Measurements from ENCODE around the gene UNKL.
"Not testable (repeated sequence)": the region's sequence is repeated elsewhere in the genome, so short reads cannot be mapped to it uniquely, and the experiment has no call there.

The UNKL gene

GRCh38 chr16:1444730-1445517 is 30.4 kb upstream of the UNKL start:
- Histone ChIP-seq H3K4me1 (ENCODE audit: control insufficient read depth, insufficient read depth, low read length, poor library complexity, severe bottlenecking) (no peaks in the 10 kb centered on the region), H3K27ac (ENCODE audit: low read depth, low read length, severe bottlenecking) (no peak overlapping the region), H3K36me3 (ENCODE audit: control insufficient read depth, insufficient read depth, low read length) (peaks cover 6% of the 10 kb centered on the region), H3K4me3 (ENCODE audit: extremely low read depth, insufficient read depth, low read length, poor library complexity, severe bottlenecking) (no peak overlapping the region), H3K9me3 (ENCODE audit: control insufficient read depth, low read length) (no peaks in the 10 kb centered on the region)
- 96 to 97% methylated on average over 27 to 42 of the region's 48 CpGs for WGBS, 2 experiments (ENCODE audit: insufficient coverage in 2 of 2)

GRCh38 chr16:1443980-1444729 is 29.7 kb upstream of the UNKL start, which contains the start of gene CCDC154:
TSS of gene CCDC154 (minus strand) at chr16:1444556. CDS start at chr16:1444322, 234 bp downstream.
- H3K36me3 ChIP-seq (ENCODE audit: control insufficient read depth, insufficient read depth, low read length): peaks cover 6% of the 10 kb centered on the region
- no peak within 1 kb of the TSS for H3K4me3 ChIP-seq (ENCODE audit: extremely low read depth, insufficient read depth, low read length, poor library complexity, severe bottlenecking)
- H3K4me1 ChIP-seq (ENCODE audit: control insufficient read depth, insufficient read depth, low read length, poor library complexity, severe bottlenecking): no peaks in the 10 kb centered on the region
- no peak within 1 kb of the TSS for H3K27ac ChIP-seq (ENCODE audit: low read depth, low read length, severe bottlenecking)
- WGBS, 2 experiments (ENCODE audit: insufficient coverage in 2 of 2): 91% methylated on average over 17 to 27 of the region's 27 CpGs
- no peaks in the 10 kb centered on the region for H3K9me3 ChIP-seq (ENCODE audit: control insufficient read depth, low read length)

GRCh38 chr16:1443403-1443973 is 29.0 kb upstream of the UNKL start:
- 88 to 90% methylated on average over 20 to 37 of the region's 38 CpGs for whole genome bisulfite sequencing, 2 experiments (ENCODE audit: insufficient coverage in 2 of 2)
- H3K27ac ChIP-seq (ENCODE audit: low read depth, low read length, severe bottlenecking): no peak overlapping the region

GRCh38 chr16:1442697-1443096 is 28.2 kb upstream of the UNKL start:
- H3K4me3 ChIP-seq (ENCODE audit: extremely low read depth, insufficient read depth, low read length, poor library complexity, severe bottlenecking): no peak overlapping the region
- H3K36me3 ChIP-seq (ENCODE audit: control insufficient read depth, insufficient read depth, low read length): no peaks in the 10 kb centered on the region
- no peaks in the 10 kb centered on the region for H3K9me3 ChIP-seq (ENCODE audit: control insufficient read depth, low read length)
- no peaks in the 10 kb centered on the region for H3K4me1 ChIP-seq (ENCODE audit: control insufficient read depth, insufficient read depth, low read length, poor library complexity, severe bottlenecking)
- H3K27ac ChIP-seq (ENCODE audit: low read depth, low read length, severe bottlenecking): no peak overlapping the region
- WGBS, 2 experiments (ENCODE audit: insufficient coverage in 2 of 2): 90 to 93% methylated on average over 19 to 24 of the region's 24 CpGs

More at GRCh38 chr16:1443403-1443973, 29.0 kb upstream of the UNKL start:
- Histone ChIP-seq H3K4me1 (ENCODE audit: control insufficient read depth, insufficient read depth, low read length, poor library complexity, severe bottlenecking) (no peaks in the 10 kb centered on the region), H3K9me3 (ENCODE audit: control insufficient read depth, low read length) (no peaks in the 10 kb centered on the region), H3K4me3 (ENCODE audit: extremely low read depth, insufficient read depth, low read length, poor library complexity, severe bottlenecking) (no peak overlapping the region), H3K36me3 (ENCODE audit: control insufficient read depth, insufficient read depth, low read length) (peaks cover under 1% of the 10 kb centered on the region)

GRCh38 chr16:1441391-1441829 is 26.9 kb upstream of the UNKL start:
- H3K9me3 ChIP-seq (ENCODE audit: control insufficient read depth, low read length): no peaks in the 10 kb centered on the region
- 86 to 87% methylated on average over 21 to 22 of the region's 22 CpGs for WGBS, 2 experiments (ENCODE audit: insufficient coverage in 2 of 2)
- H3K4me3 ChIP-seq (ENCODE audit: extremely low read depth, insufficient read depth, low read length, poor library complexity, severe bottlenecking): no peak overlapping the region
- H3K27ac ChIP-seq (ENCODE audit: low read depth, low read length, severe bottlenecking): no peak overlapping the region
- no peaks in the 10 kb centered on the region for H3K36me3 ChIP-seq (ENCODE audit: control insufficient read depth, insufficient read depth, low read length)
- no peaks in the 10 kb centered on the region for H3K4me1 ChIP-seq (ENCODE audit: control insufficient read depth, insufficient read depth, low read length, poor library complexity, severe bottlenecking)

GRCh38 chr16:1439699-1440074 is 25.2 kb upstream of the UNKL start:
- not testable (repeated sequence) for H3K36me3 ChIP-seq (ENCODE audit: control insufficient read depth, insufficient read depth, low read length); H3K9me3 ChIP-seq (ENCODE audit: control insufficient read depth, low read length); H3K4me1 ChIP-seq (ENCODE audit: control insufficient read depth, insufficient read depth, low read length, poor library complexity, severe bottlenecking); H3K4me3 ChIP-seq (ENCODE audit: extremely low read depth, insufficient read depth, low read length, poor library complexity, severe bottlenecking); H3K27ac ChIP-seq (ENCODE audit: low read depth, low read length, severe bottlenecking)
- WGBS, 2 experiments (ENCODE audit: insufficient coverage in 2 of 2): 98 to 100% methylated on average over 3 to 4 of the region's 4 CpGs

GRCh38 chr16:1439058-1439698 is 24.7 kb upstream of the UNKL start:
- Histone ChIP-seq H3K9me3 (ENCODE audit: control insufficient read depth, low read length) (no peaks in the 10 kb centered on the region), H3K4me3 (ENCODE audit: extremely low read depth, insufficient read depth, low read length, poor library complexity, severe bottlenecking) (no peak overlapping the region), H3K27ac (ENCODE audit: low read depth, low read length, severe bottlenecking) (no peak overlapping the region), H3K36me3 (ENCODE audit: control insufficient read depth, insufficient read depth, low read length) (no peaks in the 10 kb centered on the region), H3K4me1 (ENCODE audit: control insufficient read depth, insufficient read depth, low read length, poor library complexity, severe bottlenecking) (no peaks in the 10 kb centered on the region)
- 95 to 96% methylated on average over 16 to 19 of the region's 27 CpGs for WGBS, 2 experiments (ENCODE audit: insufficient coverage in 2 of 2)

GRCh38 chr16:1438229-1439057 is 23.9 kb upstream of the UNKL start:
- no peaks in the 10 kb centered on the region for H3K4me1 ChIP-seq (ENCODE audit: control insufficient read depth, insufficient read depth, low read length, poor library complexity, severe bottlenecking)
- 94% methylated on average over 24 to 35 of the region's 35 CpGs for WGBS, 2 experiments (ENCODE audit: insufficient coverage in 2 of 2)
- no peak overlapping the region for H3K4me3 ChIP-seq (ENCODE audit: extremely low read depth, insufficient read depth, low read length, poor library complexity, severe bottlenecking)
- H3K36me3 ChIP-seq (ENCODE audit: control insufficient read depth, insufficient read depth, low read length): no peaks in the 10 kb centered on the region
- H3K9me3 ChIP-seq (ENCODE audit: control insufficient read depth, low read length): no peaks in the 10 kb centered on the region
- no peak overlapping the region for H3K27ac ChIP-seq (ENCODE audit: low read depth, low read length, severe bottlenecking)

GRCh38 chr16:1437606-1438005 is 23.1 kb upstream of the UNKL start:
- no peaks in the 10 kb centered on the region for H3K9me3 ChIP-seq (ENCODE audit: control insufficient read depth, low read length)
- H3K36me3 ChIP-seq (ENCODE audit: control insufficient read depth, insufficient read depth, low read length): no peaks in the 10 kb centered on the region
- no peaks in the 10 kb centered on the region for H3K4me1 ChIP-seq (ENCODE audit: control insufficient read depth, insufficient read depth, low read length, poor library complexity, severe bottlenecking)
- H3K27ac ChIP-seq (ENCODE audit: low read depth, low read length, severe bottlenecking): no peak overlapping the region
- 94 to 96% methylated on average over 14 to 19 of the region's 22 CpGs for WGBS, 2 experiments (ENCODE audit: insufficient coverage in 2 of 2)
- no peak overlapping the region for H3K4me3 ChIP-seq (ENCODE audit: extremely low read depth, insufficient read depth, low read length, poor library complexity, severe bottlenecking)

Data from mesodermal cell (in vitro differentiated cells).